Measurements from ENCODE around the gene SF3A1.

The SF3A1 gene

DNA sequence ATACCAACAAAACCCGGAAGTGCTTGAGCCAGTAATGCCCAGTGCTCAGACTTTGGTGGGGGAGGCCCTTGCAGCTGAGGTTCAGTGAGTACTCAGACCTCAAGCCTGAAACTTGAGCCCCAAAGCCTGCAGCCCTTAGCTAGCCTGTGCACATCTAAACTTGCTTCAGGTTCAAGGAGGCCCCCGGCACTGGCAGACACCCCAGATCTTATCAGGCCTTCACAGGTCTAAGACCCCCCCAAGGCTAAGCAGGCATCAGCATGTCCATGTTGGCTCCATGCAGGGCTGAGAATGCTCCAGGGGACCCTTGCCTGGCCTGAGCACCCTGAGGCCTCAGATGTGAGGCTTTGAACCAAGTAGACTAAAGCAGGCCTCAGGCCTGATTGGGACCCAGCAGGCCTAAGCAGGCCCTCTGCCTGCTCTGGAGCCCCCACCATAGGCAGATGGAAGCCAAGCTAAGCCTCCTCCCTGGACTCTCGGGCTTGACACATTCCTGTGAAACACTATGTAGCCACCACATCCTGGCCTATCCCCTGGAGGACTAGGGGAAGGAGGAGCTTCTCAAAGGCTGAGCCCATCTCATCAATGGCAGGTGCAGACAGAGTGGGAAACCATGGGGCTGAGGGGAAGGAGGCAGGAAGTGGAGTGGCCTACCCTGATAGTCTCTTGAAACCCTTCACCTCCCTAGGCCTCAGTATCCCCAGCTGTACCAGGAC, 66.2 kb downstream of the SF3A1 start:
- H4K8ac ChIP-seq (ENCODE audit: low read depth, low read length): no peak overlapping the region
- DNase-seq (ENCODE audit: low spot score): peak; percentile 20
- H2BK15ac ChIP-seq (ENCODE audit: low read length): no peak overlapping the region
- H3K36me3 ChIP-seq (replicated peaks in 1 of 2; ENCODE audit: control insufficient read depth in 2 of 2, insufficient read depth in 2 of 2, low read length in 2 of 2): peaks cover 9 to 14% of the 10 kb centered on the region in 2 donors
- no peaks in the 10 kb centered on the region for H3K9me3 ChIP-seq (replicated peaks in 1 of 2; ENCODE audit: control insufficient read depth in 2 of 2, insufficient read depth in 1 of 2, low read depth in 1 of 2, low read length in 2 of 2)
- WGBS, 2 donors (ENCODE audit: extremely low coverage in 2 of 2, insufficient read length in 2 of 2, insufficient replicate concordance in 1 of 2): no CpG with 5 or more reads among the region's 3 CpGs
- H2AK5ac ChIP-seq (ENCODE audit: low read depth, low read length): peak overlapping the region; percentile 2
- no peak overlapping the region for H3K4ac ChIP-seq (ENCODE audit: low read length)
- no peak overlapping the region for H3K14ac ChIP-seq (ENCODE audit: low read length)
- H2BK120ac ChIP-seq (ENCODE audit: low read depth, low read length): no peak overlapping the region
- no peak overlapping the region for H3K4me3 ChIP-seq (ENCODE audit: low read length in 2 of 2)
- peak overlapping the region; percentile 38 for H3K9ac ChIP-seq (ENCODE audit: low read depth, low read length, poor library complexity)
- H2BK5ac ChIP-seq (ENCODE audit: low read length): peak overlapping the region; percentile 4
- H3K79me1 ChIP-seq (ENCODE audit: low read depth, low read length): no peaks in the 10 kb centered on the region
- no peak overlapping the region for H3K4me2 ChIP-seq (ENCODE audit: insufficient read depth, low read length, poor library complexity, severe bottlenecking)
- H3K27ac ChIP-seq (replicated peaks; ENCODE audit: low read length): no peak overlapping the region
- no peak overlapping the region for H4K91ac ChIP-seq (ENCODE audit: low read depth, low read length, poor library complexity)
- H3K18ac ChIP-seq (ENCODE audit: low read length): no peak overlapping the region
- H3K27me3 ChIP-seq (ENCODE audit: control insufficient read depth in 3 of 3, insufficient read depth in 3 of 3, low read depth in 1 of 3, low read length in 3 of 3): peaks cover 0 to 6% (median 0%) of the 10 kb centered on the region in 3 experiments
- H3K4me1 ChIP-seq (ENCODE audit: control insufficient read depth in 2 of 2, insufficient read depth in 1 of 2, low read depth in 1 of 2, low read length in 2 of 2): peaks cover 15 to 18% of the 10 kb centered on the region in 2 donors
- peak overlapping the region; percentile 99 for H2AFZ ChIP-seq (ENCODE audit: low read length)
- H3K23ac ChIP-seq (ENCODE audit: low read depth, low read length, poor library complexity): no peak overlapping the region
- no peak overlapping the region for H2BK12ac ChIP-seq (ENCODE audit: low read length)

DNA sequence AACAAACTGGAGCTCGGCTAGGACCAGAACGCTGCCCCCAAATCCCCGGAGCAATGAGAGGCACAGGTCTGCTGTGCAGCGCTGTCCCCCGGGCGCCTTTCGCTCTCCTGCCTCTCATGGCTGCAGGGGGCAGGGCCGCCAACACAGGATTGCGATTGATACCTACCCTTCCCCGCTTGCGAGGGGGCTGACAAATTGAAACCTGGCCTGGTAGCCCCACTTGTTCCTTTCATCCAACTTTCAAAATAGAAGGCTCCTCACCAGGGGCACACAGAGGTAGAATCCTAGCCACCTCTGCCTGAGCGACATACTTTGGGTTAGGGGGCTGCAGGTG, 66.7 kb downstream of the SF3A1 start:
- Histone ChIP-seq H2BK5ac (ENCODE audit: low read length) (no peak overlapping the region), H3K18ac (ENCODE audit: low read length) (peak overlapping the region; percentile 87), H3K4me3 (ENCODE audit: low read length in 2 of 2) (peak overlapping the region; percentile 63 to 75), H3K27ac (replicated peaks; ENCODE audit: low read length) (no peak overlapping the region), H4K91ac (ENCODE audit: low read depth, low read length, poor library complexity) (no peak overlapping the region), H2AK5ac (ENCODE audit: low read depth, low read length) (no peak overlapping the region), H3K4me2 (ENCODE audit: insufficient read depth, low read length, poor library complexity, severe bottlenecking) (peak overlapping the region; percentile 99), H4K8ac (ENCODE audit: low read depth, low read length) (no peak overlapping the region), H3K4me1 (ENCODE audit: control insufficient read depth in 2 of 2, insufficient read depth in 1 of 2, low read depth in 1 of 2, low read length in 2 of 2) (peaks cover 15 to 18% of the 10 kb centered on the region in 2 donors), H3K9ac (ENCODE audit: low read depth, low read length, poor library complexity) (peak overlapping the region; percentile 61), H3K4ac (ENCODE audit: low read length) (no peak overlapping the region), H2BK12ac (ENCODE audit: low read length) (no peak overlapping the region), H3K23ac (ENCODE audit: low read depth, low read length, poor library complexity) (no peak overlapping the region), H2BK15ac (ENCODE audit: low read length) (no peak overlapping the region), H3K27me3 (ENCODE audit: control insufficient read depth in 3 of 3, insufficient read depth in 3 of 3, low read depth in 1 of 3, low read length in 3 of 3) (peaks cover 0 to 6% (median 0%) of the 10 kb centered on the region in 3 experiments), H3K79me1 (ENCODE audit: low read depth, low read length) (no peaks in the 10 kb centered on the region), H3K14ac (ENCODE audit: low read length) (no peak overlapping the region), H3K36me3 (replicated peaks in 1 of 2; ENCODE audit: control insufficient read depth in 2 of 2, insufficient read depth in 2 of 2, low read length in 2 of 2) (peaks cover 9 to 14% of the 10 kb centered on the region in 2 donors), H2AFZ (ENCODE audit: low read length) (peak overlapping the region; percentile 99), H3K9me3 (replicated peaks in 1 of 2; ENCODE audit: control insufficient read depth in 2 of 2, insufficient read depth in 1 of 2, low read depth in 1 of 2, low read length in 2 of 2) (no peaks in the 10 kb centered on the region), H2BK120ac (ENCODE audit: low read depth, low read length) (no peak overlapping the region)
- no CpG with 5 or more reads among the region's 12 CpGs for WGBS, 2 donors (ENCODE audit: extremely low coverage in 2 of 2, insufficient read length in 2 of 2, insufficient replicate concordance in 1 of 2)
- DNase-seq (ENCODE audit: low spot score): no peak

DNA sequence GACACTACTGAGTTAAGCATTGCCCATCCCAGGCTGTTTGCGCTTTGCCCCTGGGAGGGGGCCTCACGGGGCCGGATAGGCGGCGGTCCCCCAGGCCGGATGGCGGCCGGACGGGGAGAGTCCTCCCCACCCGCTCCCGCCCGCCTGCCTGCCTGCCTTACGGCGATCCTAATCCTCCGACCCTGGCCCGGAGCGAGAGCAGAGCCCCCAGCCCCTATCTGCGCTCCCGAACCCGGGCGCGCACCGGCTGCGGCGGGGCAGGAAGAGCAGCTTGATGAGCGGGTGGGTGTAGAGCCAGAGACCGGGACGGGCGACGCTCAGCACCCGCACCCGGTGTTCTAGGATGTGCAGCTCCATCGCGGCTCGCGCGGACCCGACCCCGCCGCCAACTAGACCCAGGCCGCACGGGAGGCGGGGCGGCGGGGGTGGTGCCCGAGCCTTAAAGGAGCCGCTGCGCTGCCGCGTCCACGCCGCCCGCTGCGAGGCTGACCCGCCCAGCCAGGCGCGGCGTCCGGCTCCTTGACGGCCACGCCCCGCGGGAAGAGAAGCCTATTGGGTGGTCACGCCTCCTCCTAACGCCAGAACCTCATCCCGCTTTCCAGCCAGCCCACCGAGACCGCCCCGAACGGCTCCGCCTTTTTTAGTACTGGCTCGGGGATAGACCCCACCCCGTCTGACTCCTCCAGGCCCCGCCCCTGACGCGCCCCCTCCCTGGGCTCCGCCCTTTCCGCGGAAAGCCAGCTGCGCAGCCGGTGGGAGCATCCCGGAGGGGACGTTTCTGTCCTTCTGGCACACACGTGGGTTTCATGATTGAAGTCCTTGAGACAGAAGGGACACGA, 67.3 kb downstream of the SF3A1 start, which contains the start of gene CASTOR1:
TSS of gene CASTOR1 (minus strand) at position 365 of the 839 bp plus-strand sequence. CDS start at position 357, 8 bp downstream.
- peak; percentile 97 for DNase-seq (ENCODE audit: low spot score)
- H2BK120ac ChIP-seq (ENCODE audit: low read depth, low read length): no peak within 1 kb of the TSS
- peak within 1 kb of the TSS; percentile 58 for H3K23ac ChIP-seq (ENCODE audit: low read depth, low read length, poor library complexity)
- H4K91ac ChIP-seq (ENCODE audit: low read depth, low read length, poor library complexity): no peak within 1 kb of the TSS
- no peak within 1 kb of the TSS for H3K4ac ChIP-seq (ENCODE audit: low read length)
- no peaks in the 10 kb centered on the region for H3K79me1 ChIP-seq (ENCODE audit: low read depth, low read length)
- H4K8ac ChIP-seq (ENCODE audit: low read depth, low read length): no peak within 1 kb of the TSS
- H3K4me3 ChIP-seq (ENCODE audit: low read length in 2 of 2): peak within 1 kb of the TSS; percentile 63 to 90
- H3K18ac ChIP-seq (ENCODE audit: low read length): peak within 1 kb of the TSS; percentile 96
- H3K27ac ChIP-seq (replicated peaks; ENCODE audit: low read length): no peak within 1 kb of the TSS
- peak within 1 kb of the TSS; percentile 99 for H3K4me2 ChIP-seq (ENCODE audit: insufficient read depth, low read length, poor library complexity, severe bottlenecking)
- H3K36me3 ChIP-seq (replicated peaks in 1 of 2; ENCODE audit: control insufficient read depth in 2 of 2, insufficient read depth in 2 of 2, low read length in 2 of 2): peaks cover 9 to 11% of the 10 kb centered on the region in 2 donors
- H2BK15ac ChIP-seq (ENCODE audit: low read length): peak within 1 kb of the TSS; percentile 93
- H2BK12ac ChIP-seq (ENCODE audit: low read length): no peak within 1 kb of the TSS
- H3K27me3 ChIP-seq (ENCODE audit: control insufficient read depth in 3 of 3, insufficient read depth in 3 of 3, low read depth in 1 of 3, low read length in 3 of 3): peaks cover 0 to 6% (median 0%) of the 10 kb centered on the region in 3 experiments
- H2AFZ ChIP-seq (ENCODE audit: low read length): peak within 1 kb of the TSS; percentile 99
- peak within 1 kb of the TSS; percentile 21 for H3K14ac ChIP-seq (ENCODE audit: low read length)
- no peaks in the 10 kb centered on the region for H3K9me3 ChIP-seq (replicated peaks in 1 of 2; ENCODE audit: control insufficient read depth in 2 of 2, insufficient read depth in 1 of 2, low read depth in 1 of 2, low read length in 2 of 2)
- peak within 1 kb of the TSS; percentile 87 for H3K9ac ChIP-seq (ENCODE audit: low read depth, low read length, poor library complexity)
- H2BK5ac ChIP-seq (ENCODE audit: low read length): peak within 1 kb of the TSS; percentile 26
- peak within 1 kb of the TSS; percentile 48 for H2AK5ac ChIP-seq (ENCODE audit: low read depth, low read length)
- no CpG with 5 or more reads among the region's 85 CpGs for whole genome bisulfite sequencing, 2 donors (ENCODE audit: extremely low coverage in 2 of 2, insufficient read length in 2 of 2, insufficient replicate concordance in 1 of 2)
- peaks cover 15 to 18% of the 10 kb centered on the region in 2 donors for H3K4me1 ChIP-seq (ENCODE audit: control insufficient read depth in 2 of 2, insufficient read depth in 1 of 2, low read depth in 1 of 2, low read length in 2 of 2)

Measured in neuronal stem cell (in vitro differentiated cells).